HCT116 (cell line): ENCODE results near the gene CARD10. TPM values are rescaled to one million over a fixed set of nuclear protein-coding genes. Genes with fewer than 3 reads are reported as not detected.

Experiments used
- ATAC-seq: fragments of 200-7000 bp; cut with Tn5 transposase; 2 replicates; pipeline ENCODE4 v1.9.1; 2020; ENCODE audit warnings: mild to moderate bottlenecking, moderate library complexity
- BruUV-seq: library from RNA; stranded (reverse); fragments of 400-500 nt; replicated peaks from 2 replicates; lab custom pipeline; 2021; lab: Mats Ljungman, UMichigan
- CTCF ChIA-PET: fragments of 300-600 bp; sonication (Branson Sonifier 250); formaldehyde crosslinking; loops from one replicate; lab custom pipeline; 2021; ENCODE audit warnings: antibody characterized with exemption; lab: Charles Lee
- POLR2A ChIA-PET: fragments of 300-600, 350-600 bp; sonication (Branson Sonifier 250); formaldehyde crosslinking; loops from one replicate; lab custom pipeline; 2021; ENCODE audit warnings: antibody characterized with exemption; lab: Charles Lee
- RAD21 ChIA-PET, 2 experiments: fragments of 300-600 bp; sonication (Branson Sonifier 250); formaldehyde crosslinking; loops; one replicate each; lab custom pipeline; 2023; ENCODE audit warnings: low total read pairs in 2 of 2; ENCODE audit not compliant: uncharacterized antibody in 2 of 2, unreplicated experiment in 2 of 2, low non-redundant PET in 1 of 2; lab: Charles Lee
- DNase-seq: peaks from one replicate; pipeline ENCODE4 v3.0.0-alpha.2; 2010; ENCODE audit warnings: low read depth, low spot score
- H2AFZ ChIP-seq: fragments of 200-600 bp; shearing (Covaris generic), sonication (generic); 2 replicates; pipeline ENCODE4 v1.6.1; 2017; ENCODE audit warnings: low read depth, mixed run types, mixed read lengths, antibody characterized with exemption, low read length; ENCODE audit not compliant: poor library complexity, severe bottlenecking
- H3K27ac ChIP-seq: 2 replicates; pipeline ENCODE4 v1.5.1; 2012; ENCODE audit warnings: low read depth, low read length
- H3K27me3 ChIP-seq: fragments of 200-600 bp; sonication (generic); 2 replicates; pipeline ENCODE4 v1.6.1; 2016; ENCODE audit warnings: mixed run types, low read length, mixed read lengths; ENCODE audit not compliant: insufficient read depth
- H3K36me3 ChIP-seq, 2 experiments: fragments of 200-500 bp in 1 of 2; fragments of 200-600 bp in 1 of 2; sonication (Bioruptor generic) in 1 of 2; sonication (generic) in 1 of 2; 2 replicates each; pipeline versions ENCODE4 v1.5.1 to v1.6.1; 2014 to 2016; ENCODE audit warnings: low read length in 2 of 2, inconsistent platforms in 1 of 2, mixed read lengths in 1 of 2, mixed run types in 1 of 2; ENCODE audit not compliant: insufficient read depth in 2 of 2, control insufficient read depth in 1 of 2
- H3K4me1 ChIP-seq, 2 experiments: fragments of 200-600 bp in 1 of 2; sonication (generic) in 1 of 2; 2 replicates each; pipeline versions ENCODE4 v1.5.1 to v1.6.1; 2012 to 2017; ENCODE audit warnings: low read length in 2 of 2, inconsistent platforms in 1 of 2, mild to moderate bottlenecking in 1 of 2, mixed read lengths in 1 of 2, mixed run types in 1 of 2, moderate library complexity in 1 of 2; ENCODE audit not compliant: insufficient read depth in 2 of 2, control insufficient read depth in 1 of 2
- H3K4me2 ChIP-seq: fragments of 200-600 bp; sonication (generic); 2 replicates; pipeline ENCODE4 v1.6.1; 2017; ENCODE audit warnings: mixed run types, low read length, mixed read lengths
- H3K4me3 ChIP-seq, 2 experiments: fragments of 200-600 bp in 1 of 2; sonication (generic) in 1 of 2; replicated peaks in 1 of 2; 2 replicates each; pipeline ENCODE4 v1.5.1; 2011 to 2016; ENCODE audit warnings: low read length in 2 of 2, control low read depth in 1 of 2, low read depth in 1 of 2, mild to moderate bottlenecking in 1 of 2, mixed read lengths in 1 of 2, mixed run types in 1 of 2
- H3K79me2 ChIP-seq: fragments of 200-600 bp; sonication (generic); 2 replicates; pipeline ENCODE4 v1.6.1; 2017; ENCODE audit warnings: mild to moderate bottlenecking, mixed run types, low read length, moderate library complexity, mixed read lengths; ENCODE audit not compliant: insufficient read depth
- H3K9ac ChIP-seq: fragments of 200-600 bp; sonication (generic); 2 replicates; pipeline ENCODE4 v1.6.1; 2016; ENCODE audit warnings: low read length, mixed read lengths
- H3K9me2 ChIP-seq: fragments of 200-600 bp; sonication (generic), shearing (Covaris generic); 2 replicates; pipeline ENCODE4 v1.6.1; 2017; ENCODE audit warnings: mixed run types, mild to moderate bottlenecking, moderate library complexity; ENCODE audit not compliant: insufficient read depth
- H3K9me3 ChIP-seq, 2 experiments: fragments of 200-500 bp in 1 of 2; fragments of 200-600 bp in 1 of 2; sonication (Bioruptor generic) in 1 of 2; sonication (generic) in 1 of 2; 2 replicates each; pipeline ENCODE4 v1.6.1; 2014 to 2017; ENCODE audit warnings: low read length in 2 of 2, mixed read lengths in 2 of 2, inconsistent platforms in 1 of 2, low read depth in 1 of 2, mild to moderate bottlenecking in 1 of 2, mixed run types in 1 of 2, moderate library complexity in 1 of 2; ENCODE audit not compliant: control insufficient read depth in 1 of 2, insufficient read depth in 1 of 2
- H4K20me1 ChIP-seq: fragments of 200-600 bp; sonication (generic), shearing (Covaris generic); 2 replicates; pipeline ENCODE4 v1.6.1; 2017; ENCODE audit warnings: mixed run types, mild to moderate bottlenecking, moderate library complexity; ENCODE audit not compliant: insufficient read depth
- CEBPB ChIP-seq: IDR thresholded peaks from 2 replicates; pipeline ENCODE4 v1.6.1; 2012; ENCODE audit warnings: low read depth
- CTCF ChIP-seq, 3 experiments: fragments of 200-600 bp in 1 of 3; sonication (generic) in 1 of 3; IDR thresholded peaks in 2 of 3; conservative IDR thresholded peaks in 1 of 3; 2 replicates each; pipeline ENCODE4 v1.5.1; 2012 to 2017; ENCODE audit warnings: low read depth in 2 of 3, low read length in 2 of 3, antibody characterized with exemption in 1 of 3, borderline replicate concordance in 1 of 3, control low read depth in 1 of 3, mild to moderate bottlenecking in 1 of 3, mixed read lengths in 1 of 3, mixed run types in 1 of 3, moderate library complexity in 1 of 3; ENCODE audit not compliant: insufficient read depth in 1 of 3
- EGR1 ChIP-seq: IDR thresholded peaks from 2 replicates; pipeline ENCODE4 v1.6.1; 2012; ENCODE audit warnings: low read depth
- ELF1 ChIP-seq: IDR thresholded peaks from 2 replicates; pipeline ENCODE4 v1.6.1; 2012; ENCODE audit warnings: low read depth, borderline replicate concordance
- EZH2phosphoT487 ChIP-seq: fragments of 200-600 bp; IDR thresholded peaks from 2 replicates; pipeline ENCODE4 v1.6.1; 2018; ENCODE audit warnings: antibody characterized with exemption, borderline replicate concordance
- FOSL1 ChIP-seq: IDR thresholded peaks from 2 replicates; pipeline ENCODE4 v1.6.1; 2012; ENCODE audit warnings: low read depth
- JUND ChIP-seq: IDR thresholded peaks from 2 replicates; pipeline ENCODE4 v1.6.1; 2012
- MAX ChIP-seq: IDR thresholded peaks from 2 replicates; pipeline ENCODE4 v1.6.1; 2012
- POLR2A ChIP-seq: IDR thresholded peaks from 2 replicates; pipeline ENCODE4 v1.7.0; 2011; ENCODE audit warnings: borderline replicate concordance; ENCODE audit not compliant: insufficient read depth, insufficient read length; ENCODE audit errors: extremely low read depth
- RAD21 ChIP-seq: IDR thresholded peaks from 2 replicates; pipeline ENCODE4 v1.6.1; 2012; ENCODE audit warnings: low read depth, mild to moderate bottlenecking
- SIN3A ChIP-seq: IDR thresholded peaks from 2 replicates; pipeline ENCODE4 v1.6.1; 2012; ENCODE audit warnings: low read depth
- SRF ChIP-seq: IDR thresholded peaks from 2 replicates; pipeline ENCODE4 v1.6.1; 2012; ENCODE audit warnings: low read depth
- TCF7L2 ChIP-seq: IDR thresholded peaks from 2 replicates; pipeline ENCODE4 v1.7.0; 2011; ENCODE audit warnings: borderline replicate concordance, inconsistent platforms; ENCODE audit not compliant: insufficient read depth, insufficient read length; ENCODE audit errors: extremely low read depth
- YY1 ChIP-seq: IDR thresholded peaks from 2 replicates; pipeline ENCODE4 v1.6.1; 2011; ENCODE audit warnings: low read length, low read depth, moderate library complexity, mild to moderate bottlenecking; ENCODE audit not compliant: insufficient replicate concordance; ENCODE audit errors: extremely low read depth
- ZBTB33 ChIP-seq: IDR thresholded peaks from 2 replicates; pipeline ENCODE4 v1.6.1; 2011; ENCODE audit warnings: mild to moderate bottlenecking, low read length, moderate library complexity; ENCODE audit not compliant: insufficient replicate concordance; ENCODE audit errors: extremely low read depth
- ZFX ChIP-seq: fragments of 450-650 bp; IDR thresholded peaks from 2 replicates; pipeline ENCODE4 v1.6.1; 2017
- ZNF274 ChIP-seq: fragments of 200-500 bp; sonication (Bioruptor generic); IDR thresholded peaks from 2 replicates; pipeline ENCODE4 v1.6.1; 2014; ENCODE audit warnings: mild to moderate bottlenecking, low read depth, low read length, inconsistent platforms
- intact Hi-C: fragments of 100-400 bp; cut with micrococcal nuclease; formaldehyde crosslinking; loops from 2 replicates; pipeline ENCODE4 v1.10.0; 2022
- total RNA-seq: library from RNA; stranded (reverse); gene quantifications from one replicate; pipeline ENCODE4 v1.2.1, GENCODE V29; 2021; ENCODE audit not compliant: unreplicated experiment

Gene CARD10
- total RNA-seq, 1 experiment from 2014 or later: 32.0 TPM

DNA sequence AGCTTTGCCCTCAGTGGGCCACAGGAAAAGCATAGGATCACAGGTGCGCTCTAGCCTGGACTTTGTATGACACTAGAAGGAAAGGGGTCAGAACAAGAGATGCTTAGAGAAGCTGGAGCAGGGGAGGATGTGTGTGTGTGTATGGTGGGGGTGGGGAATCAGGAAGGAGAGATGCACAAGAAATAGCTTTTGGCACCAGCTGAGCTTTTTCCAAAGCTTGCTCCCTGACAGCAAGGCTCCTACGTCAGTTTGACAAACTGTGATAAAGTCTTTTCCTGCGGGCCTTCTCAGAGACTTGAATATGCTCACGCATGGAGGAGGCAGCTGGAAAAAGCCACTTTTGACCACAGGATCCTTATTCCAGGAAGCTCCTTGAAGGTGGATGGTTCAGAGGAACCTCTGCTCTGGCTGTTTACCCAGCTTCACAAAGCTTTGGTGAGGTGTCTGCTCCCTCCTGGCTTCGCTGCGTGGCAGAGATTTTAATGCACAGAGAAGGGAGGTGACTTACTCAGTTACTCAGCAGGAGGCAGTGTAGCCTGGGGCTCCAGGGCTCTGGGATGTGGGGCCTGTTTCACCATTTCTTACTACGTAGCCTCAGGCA is 45.0 kb upstream of the CARD10 start:
- ChIA-PET CTCF (interaction anchor here (0.7 to 10.7 kb wide), 5 partner anchors 19 to 304 kb away, joined by 3 to 238 read pairs (median 3); no protein-coding TSS in a partner anchor), RAD21 (no interaction called here), POLR2A (interaction anchor here (0.8 to 3.6 kb wide), 3 partner anchors 18 to 45 kb away, joined by 3 to 21 read pairs (median 3); partner anchors contain the start of gene GGA1)
- intact Hi-C loops: no loop called here
- Histone ChIP-seq H3K36me3 (peaks cover 3 to 45% of the 10 kb centered on the region in 2 experiments; a peak in 1 of 4 replicates), H3K9me2 (no peaks in the 10 kb centered on the region), H3K4me2 (peak overlapping the region; percentile 91), H3K79me2 (peaks cover 76% of the 10 kb centered on the region), H3K9me3 (no peaks in the 10 kb centered on the region), H3K27ac (peak overlapping the region; percentile 99), H3K9ac (peak overlapping the region; percentile 95), H3K4me1 (peaks cover 66 to 86% of the 10 kb centered on the region in 2 experiments), H3K27me3 (no peaks in the 10 kb centered on the region), H3K4me3 (0 out of 4 replicates have a peak overlapping the region, but pooled peaks of 1 of the 2 experiments have one; percentile 82), H4K20me1 (peaks cover 6% of the 10 kb centered on the region; the same call in 1 of the 2 replicates), H2AFZ (no peak overlapping the region)
- BruUV-seq: no TSS peak
- TF ChIP-seq SRF: no peak
- TF ChIP-seq EGR1: no peak
- no peak for TF ChIP-seq ZFX
- TF ChIP-seq ZBTB33: no peak
- no peak for TF ChIP-seq CEBPB
- no peak for TF ChIP-seq SIN3A
- TF ChIP-seq CTCF (IDR thresholded peaks at IDR 0.05 in 2 of 3, conservative IDR thresholded peaks at IDR 0.05 in 1 of 3; ENCODE audit: borderline replicate concordance in 1 of 3, insufficient read depth in 1 of 3, low read depth in 2 of 3, low read length in 2 of 3): no peak
- no peak for TF ChIP-seq MAX
- TF ChIP-seq TCF7L2: no peak
- no peak for TF ChIP-seq YY1
- TF ChIP-seq JUND: no peak
- TF ChIP-seq EZH2phosphoT487: no peak
- no peak for TF ChIP-seq RAD21
- no peak for TF ChIP-seq POLR2A
- TF ChIP-seq ZNF274: no peak
- no peak for TF ChIP-seq ELF1
- TF ChIP-seq FOSL1: no peak
- no peak for DNase-seq
- no peak for ATAC-seq
